Bronchial smooth muscle cell (primary cell): Measurements from ENCODE around the gene ZNF41. TPM values are rescaled to one million over a fixed set of nuclear protein-coding genes. Genes with fewer than 3 reads are reported as not detected.

Experiments
- total RNA-seq: library from RNA; depleted of rRNA; stranded (reverse); fragments of >200 nt; gene quantifications from 2 replicates; pipeline ENCODE4 v1.2.1, GENCODE V29; 2014

The ZNF41 gene
- total RNA-seq: 3.3 and 3.5 TPM in 2 replicates

GRCh38 chrX:47482512-47483305 is at the start of gene ZNF41:
ZNF41 (minus strand) TSS chrX:47483222; CDS start chrX:47467481, 15,741 bp downstream.

Other genes with a start within 250 kb of the ZNF41 start
- gene ZNF157, start 112.6 kb downstream of the ZNF41 start, total RNA-seq: 0.32 and 0.43 TPM in 2 replicates
- 9.0 and 13.3 TPM in 2 replicates for gene ARAF, start 78.0 kb upstream of the ZNF41 start, total RNA-seq
- 562 and 1,128 TPM in 2 replicates for gene TIMP1, start 99.2 kb upstream of the ZNF41 start, total RNA-seq
- gene SYN1, start 136.6 kb upstream of the ZNF41 start, total RNA-seq: 0.09 and 0.16 TPM in 2 replicates
- gene CFP, start 146.7 kb upstream of the ZNF41 start, total RNA-seq: 0.17 and 0.47 TPM in 2 replicates
- gene ELK1, start 167.3 kb upstream of the ZNF41 start, total RNA-seq: 7.7 and 8.2 TPM in 2 replicates
- gene UXT, start 176.0 kb upstream of the ZNF41 start, total RNA-seq: 103 and 132 TPM in 2 replicates